HG03442 (cell line): ENCODE measurements around the gene NSD1.
"Not testable (repeated sequence)": the region's sequence is repeated elsewhere in the genome, so short reads cannot be mapped to it uniquely, and the experiment has no call there.

Source experiments
- ATAC-seq: cut with Tn5 transposase; IDR thresholded peaks from one replicate; pipeline ENCODE4 v1.9.1; 2021; ENCODE audit warnings: mild to moderate bottlenecking, moderate library complexity; ENCODE audit not compliant: unreplicated experiment

NSD1 gene

GRCh38 chr5:177325868-177326381, 192.4 kb downstream of the NSD1 start:
- ATAC-seq: no peak

- ATAC-seq: no peak
Measured at GRCh38 chr5:177327539-177328522, 194.3 kb downstream of the NSD1 start.

- no peak for ATAC-seq
Measured at GRCh38 chr5:177328545-177329231, 195.1 kb downstream of the NSD1 start.

- no peak for ATAC-seq
Measured at GRCh38 chr5:177329883-177330282, 196.3 kb downstream of the NSD1 start.

GRCh38 chr5:177330991-177331842, 197.6 kb downstream of the NSD1 start:
- no peak for ATAC-seq

GRCh38 chr5:177332031-177332895, 198.7 kb downstream of the NSD1 start:
- ATAC-seq: no peak

GRCh38 chr5:177332896-177333260, 199.3 kb downstream of the NSD1 start:
- no peak for ATAC-seq

- ATAC-seq: no peak
Measured at GRCh38 chr5:177333420-177334154, 200.0 kb downstream of the NSD1 start.

- no peak for ATAC-seq
Measured at GRCh38 chr5:177334155-177334551, 200.6 kb downstream of the NSD1 start.

GRCh38 chr5:177334781-177335700, 201.5 kb downstream of the NSD1 start:
- no peak for ATAC-seq

GRCh38 chr5:177335701-177336065, 202.1 kb downstream of the NSD1 start:
- ATAC-seq: no peak

- ATAC-seq: no peak
Measured at GRCh38 chr5:177336112-177336511, 202.5 kb downstream of the NSD1 start.

- no peak for ATAC-seq
Measured at GRCh38 chr5:177336603-177337494, 203.3 kb downstream of the NSD1 start.

- ATAC-seq: no peak
Measured at GRCh38 chr5:177338251-177339106, 204.9 kb downstream of the NSD1 start.

GRCh38 chr5:177339107-177339638, 205.6 kb downstream of the NSD1 start:
- ATAC-seq: no peak

- ATAC-seq: not testable (repeated sequence)
Measured at GRCh38 chr5:177343000-177343399, 209.4 kb downstream of the NSD1 start.
